HG03571 (cell line): ENCODE measurements around the gene NMB.

Experiments used
- ATAC-seq: cut with Tn5 transposase; IDR thresholded peaks from one replicate; pipeline ENCODE4 v1.9.1; 2021; ENCODE audit not compliant: unreplicated experiment

The NMB gene

GRCh38 chr15:84620626-84621025, 37.4 kb downstream of the NMB start:
- ATAC-seq: no peak

DNA sequence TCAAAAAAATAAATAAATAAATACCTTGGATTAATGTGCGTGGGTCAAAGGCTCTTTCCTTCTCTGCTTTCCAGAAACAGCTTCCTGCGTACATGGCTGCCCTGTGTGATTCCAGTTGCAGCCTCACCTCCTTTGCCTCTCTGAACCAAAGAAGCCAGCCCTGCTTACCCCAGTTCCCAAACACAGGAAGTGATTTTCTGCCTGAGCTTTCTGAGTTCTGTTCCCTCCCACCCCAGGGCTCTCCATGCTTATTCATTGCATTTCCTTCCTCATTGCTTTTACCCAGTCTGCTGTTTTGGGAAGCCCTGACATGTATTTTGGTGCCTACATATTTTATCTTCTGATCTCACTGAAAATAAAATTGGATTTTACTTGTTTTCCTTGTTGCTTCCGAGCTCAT, 41.8 kb downstream of the NMB start:
- no peak for ATAC-seq

DNA sequence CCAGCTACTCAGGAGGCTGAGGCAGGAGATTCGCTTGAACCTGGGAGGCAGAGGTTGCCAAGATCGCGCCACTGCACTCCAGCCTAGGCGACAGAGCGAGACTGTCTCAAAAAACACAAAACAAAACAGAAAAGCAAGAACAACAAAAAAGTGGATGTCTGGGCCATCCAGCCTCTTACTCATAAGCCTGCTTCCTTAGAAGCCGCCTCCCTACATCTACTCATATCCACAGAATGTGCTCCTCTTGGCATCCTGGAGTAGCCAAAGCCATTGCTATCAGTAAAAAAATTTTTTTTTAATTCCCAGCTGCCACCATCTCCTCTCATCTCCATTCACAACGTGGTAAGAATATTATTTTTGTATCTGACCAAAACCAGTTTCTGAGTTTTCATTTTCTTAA, 46.4 kb downstream of the NMB start:
- ATAC-seq: no peak

- no peak for ATAC-seq
Measured at GRCh38 chr15:84609818-84610525, 48.0 kb downstream of the NMB start.

GRCh38 chr15:84608707-84609284, 49.2 kb downstream of the NMB start:
- no peak for ATAC-seq

- ATAC-seq: no peak
Measured at GRCh38 chr15:84606653-84607120, 51.3 kb downstream of the NMB start.

DNA sequence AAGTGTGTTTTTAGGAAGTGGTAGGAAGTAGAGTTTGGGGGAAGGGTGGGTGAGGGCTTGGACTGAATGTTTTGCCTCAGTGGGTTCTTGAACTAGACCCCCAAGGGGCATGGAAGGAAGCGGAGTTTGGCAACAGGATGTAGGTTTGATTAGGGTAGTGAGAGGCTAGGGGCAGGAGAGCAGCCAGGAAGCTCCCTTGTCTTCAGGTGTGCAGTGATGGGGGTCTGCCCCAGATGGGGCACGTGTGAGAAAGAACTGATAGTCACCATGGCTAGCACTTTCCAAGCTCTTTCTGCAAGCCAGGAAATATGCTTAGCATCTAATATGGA, 52.5 kb downstream of the NMB start:
- no peak for ATAC-seq
